Kidney epithelial cell (primary cell): ENCODE data around the gene FAM81B. TPM values are rescaled to one million over a fixed set of nuclear protein-coding genes. Genes with fewer than 3 reads are reported as not detected.

Experiments used
- DNase-seq: peaks from one replicate; pipeline ENCODE4 v3.0.0-alpha.2; 2010; ENCODE audit warnings: low read depth
- H3K27me3 ChIP-seq: 2 replicates; pipeline ENCODE4 v1.6.0; 2011; ENCODE audit warnings: low read length; ENCODE audit not compliant: control insufficient read depth, insufficient read depth
- H3K36me3 ChIP-seq: 2 replicates; pipeline ENCODE4 v1.5.1; 2011; ENCODE audit warnings: low read length; ENCODE audit not compliant: control insufficient read depth, insufficient read depth
- H3K4me3 ChIP-seq: 2 replicates; pipeline ENCODE4 v1.5.1; 2011; ENCODE audit warnings: low read depth, mild to moderate bottlenecking, control low read depth, low read length
- CTCF ChIP-seq: IDR thresholded peaks from 2 replicates; pipeline ENCODE4 v1.5.1; 2011; ENCODE audit warnings: mild to moderate bottlenecking, moderate library complexity, low read length, control low read depth, inconsistent platforms; ENCODE audit not compliant: insufficient read depth, poor library complexity, severe bottlenecking
- total RNA-seq: library from RNA; depleted of rRNA; stranded (reverse); fragments of >200 nt; gene quantifications from 2 replicates; pipeline ENCODE4 v1.2.3, GENCODE V29; 2015

Gene FAM81B
- total RNA-seq, 1 donor from 2014 or later, result 0.75 TPM

- Histone ChIP-seq H3K27me3 (no peaks in the 10 kb centered on the region), H3K4me3 (no peak overlapping the region), H3K36me3 (peaks cover 1% of the 10 kb centered on the region)
- TF ChIP-seq CTCF, result no peak
- DNase-seq, result no peak
Observed at GRCh38 chr5:95487880-95488279, 96.7 kb downstream of the FAM81B start.

Other genes with a start within 250 kb of the FAM81B start
- gene MCTP1, start 106.3 kb upstream of the FAM81B start, total RNA-seq, result 12.7 and 12.9 TPM in 2 replicates
- 72.6 and 74.9 TPM in 2 replicates for gene SKIC3, start 163.6 kb downstream of the FAM81B start, total RNA-seq
- gene ARSK, start 163.7 kb downstream of the FAM81B start, total RNA-seq, result 6.7 and 8.2 TPM in 2 replicates
- 0.25 TPM in 1 of 2 replicates, not detected in the other for gene GPR150, start 228.7 kb downstream of the FAM81B start, total RNA-seq